GM12878 (cell line): ENCODE results near the gene CFAP58. TPM values are rescaled to one million over a fixed set of nuclear protein-coding genes. Genes with fewer than 3 reads are reported as not detected.

Experiments used
- ATAC-seq: fragments of 200-7000 bp; cut with Tn5 transposase; 3 replicates; pipeline ENCODE4 v1.9.1; 2020; ENCODE audit warnings: mild to moderate bottlenecking, moderate library complexity
- BruUV-seq: library from RNA; stranded (reverse); fragments of 400-500 nt; replicated peaks from 2 replicates; lab custom pipeline; 2021; lab: Mats Ljungman, UMichigan
- CTCF ChIA-PET: fragments of 300-600 bp; sonication (Branson Sonifier 250); formaldehyde crosslinking; extraction: SDS; loops from one replicate; lab custom pipeline; 2021; ENCODE audit warnings: inconsistent platforms; lab: Yijun Ruan, JAX
- POLR2A ChIA-PET: fragments of 350-600 bp; formaldehyde crosslinking; extraction: SDS; loops from one replicate; lab custom pipeline; 2021; ENCODE audit warnings: inconsistent platforms; lab: Charles Lee
- RAD21 ChIA-PET: fragments of 300-600 bp; sonication (Branson Sonifier 250); formaldehyde crosslinking; loops from one replicate; lab custom pipeline; 2023; ENCODE audit warnings: antibody characterized with exemption; ENCODE audit not compliant: unreplicated experiment; lab: Charles Lee
- SMC1A ChIA-PET: fragments of 300-600 bp; sonication (Branson Sonifier 250); formaldehyde crosslinking; loops from one replicate; lab custom pipeline; 2023; ENCODE audit not compliant: unreplicated experiment, uncharacterized antibody; lab: Charles Lee
- DNase-seq: peaks from one replicate; pipeline ENCODE4 v3.0.0-alpha.2; 2011; ENCODE audit warnings: low read depth, low spot score
- FAIRE-seq: peaks from 3 replicates; lab custom pipeline; 2011; peaks lifted over from hg19 to GRCh38; lab: Jason Lieb, UNC
- H2AFZ ChIP-seq: 2 replicates; pipeline ENCODE4 v1.6.0; 2011; ENCODE audit warnings: low read depth, low read length, control low read depth; ENCODE audit not compliant: control insufficient read depth
- H3K27ac ChIP-seq: 2 replicates; pipeline ENCODE4 v1.5.1; 2011; ENCODE audit warnings: control low read depth; ENCODE audit not compliant: control insufficient read depth, insufficient read depth
- H3K27me3 ChIP-seq, 2 experiments: replicated peaks in 1 of 2; 2 replicates each; pipeline versions ENCODE4 v1.6.0 to v1.6.1; 2011; ENCODE audit warnings: low read length in 1 of 2; ENCODE audit not compliant: control insufficient read depth in 2 of 2, insufficient read depth in 2 of 2
- H3K36me3 ChIP-seq, 2 experiments: 2 replicates each; pipeline ENCODE4 v1.5.1; 2011; ENCODE audit warnings: low read length in 1 of 2; ENCODE audit not compliant: control insufficient read depth in 2 of 2, insufficient read depth in 2 of 2
- H3K4me1 ChIP-seq: 2 replicates; pipeline ENCODE4 v1.6.1; 2011; ENCODE audit warnings: mild to moderate bottlenecking, low read length, moderate library complexity, mixed read lengths; ENCODE audit not compliant: control insufficient read depth, insufficient read depth
- H3K4me2 ChIP-seq: 2 replicates; pipeline ENCODE4 v1.6.0; 2011; ENCODE audit warnings: control low read depth; ENCODE audit not compliant: control insufficient read depth, insufficient read depth
- H3K4me3 ChIP-seq: fragments of 200-600 bp; sonication (generic); 2 replicates; pipeline ENCODE4 v1.5.1; 2016
- H3K79me2 ChIP-seq: 2 replicates; pipeline ENCODE4 v1.6.0; 2011; ENCODE audit warnings: low read length; ENCODE audit not compliant: control insufficient read depth, insufficient read depth
- H3K9ac ChIP-seq: 2 replicates; pipeline ENCODE4 v1.8.0; 2011; ENCODE audit warnings: low read length, control low read depth, mixed read lengths; ENCODE audit not compliant: control insufficient read depth, insufficient read depth
- H3K9me3 ChIP-seq: replicated peaks from 3 replicates; pipeline ENCODE4 v1.5.1; 2011; ENCODE audit warnings: mild to moderate bottlenecking, low read length; ENCODE audit not compliant: control insufficient read depth, insufficient read depth
- H4K20me1 ChIP-seq: 2 replicates; pipeline ENCODE4 v1.6.0; 2011; ENCODE audit not compliant: control insufficient read depth, insufficient read depth
- CREB1 ChIP-seq: IDR thresholded peaks from 2 replicates; pipeline ENCODE4 v1.6.1; 2012; ENCODE audit warnings: low read depth, mild to moderate bottlenecking, inconsistent platforms
- EP300 ChIP-seq, 2 experiments: fragments of 150-350 bp in 1 of 2; IDR thresholded peaks; 2 replicates each; pipeline ENCODE4 v1.6.1; 2011 to 2012; ENCODE audit warnings: low read depth in 2 of 2, low read length in 2 of 2, borderline replicate concordance in 1 of 2, improper control_type of control experiment in 1 of 2, inconsistent platforms in 1 of 2; ENCODE audit not compliant: control insufficient read depth in 1 of 2
- HDAC2 ChIP-seq: fragments of 200-600 bp; sonication (generic); IDR thresholded peaks from 2 replicates; pipeline ENCODE4 v1.6.1; 2017
- MEF2B ChIP-seq: fragments of 450-650 bp; IDR thresholded peaks from 2 replicates; pipeline ENCODE4 v1.6.1; 2018; ENCODE audit warnings: mild to moderate bottlenecking, moderate library complexity; ENCODE audit not compliant: partially characterized antibody, poor library complexity, severe bottlenecking
- NFIC ChIP-seq: IDR thresholded peaks from 2 replicates; pipeline ENCODE4 v1.6.1; 2012; ENCODE audit warnings: low read depth, mild to moderate bottlenecking, inconsistent platforms, low read length, moderate library complexity
- NFXL1 ChIP-seq: fragments of 450-650 bp; IDR thresholded peaks from 2 replicates; pipeline ENCODE4 v1.6.1; 2017; ENCODE audit warnings: antibody characterized with exemption, mild to moderate bottlenecking, borderline replicate concordance
- NR2C1 ChIP-seq: fragments of 450-650 bp; IDR thresholded peaks from 2 replicates; pipeline ENCODE4 v1.6.1; 2017; ENCODE audit warnings: antibody characterized with exemption, mild to moderate bottlenecking, moderate library complexity
- POLR2A ChIP-seq: IDR thresholded peaks from 2 replicates; pipeline ENCODE4 v1.6.1; 2011; ENCODE audit warnings: low read depth, mild to moderate bottlenecking, low read length
- RAD21 ChIP-seq: IDR thresholded peaks from 2 replicates; pipeline ENCODE4 v1.6.1; 2011; ENCODE audit warnings: mild to moderate bottlenecking, low read depth, low read length, moderate library complexity; ENCODE audit not compliant: insufficient read depth
- RCOR1 ChIP-seq: conservative IDR thresholded peaks from 2 replicates; pipeline ENCODE4 v1.6.1; 2012; ENCODE audit warnings: low read depth, low read length, improper control_type of control experiment
- RELA ChIP-seq: fragments of 450-650 bp; IDR thresholded peaks from 2 replicates; pipeline ENCODE4 v1.8.0; 2014; ENCODE audit warnings: borderline replicate concordance; ENCODE audit not compliant: partially characterized antibody
- RFX5 ChIP-seq: IDR thresholded peaks from 2 replicates; pipeline ENCODE4 v1.6.1; 2011; ENCODE audit warnings: low read depth, low read length, improper control_type of control experiment
- SREBF1 ChIP-seq: IDR thresholded peaks from 2 replicates; pipeline ENCODE4 v1.6.1; 2012; ENCODE audit warnings: mild to moderate bottlenecking, low read length
- SREBF2 ChIP-seq: IDR thresholded peaks from 2 replicates; pipeline ENCODE4 v1.6.1; 2012; ENCODE audit warnings: mild to moderate bottlenecking, low read length
- TAF1 ChIP-seq: IDR thresholded peaks from 2 replicates; pipeline ENCODE4 v1.6.1; 2011; ENCODE audit warnings: mild to moderate bottlenecking, low read depth, low read length, borderline replicate concordance
- TCF12 ChIP-seq: IDR thresholded peaks from 2 replicates; pipeline ENCODE4 v1.6.1; 2011; ENCODE audit warnings: low read depth, mild to moderate bottlenecking, low read length
- ZNF24 ChIP-seq: fragments of 450-650 bp; IDR thresholded peaks from 2 replicates; pipeline ENCODE4 v1.6.1; 2017; ENCODE audit warnings: antibody characterized with exemption, mild to moderate bottlenecking
- WGBS: methylation state at CpG from one replicate; pipeline ENCODE4 v1.1.6; 2016; ENCODE audit warnings: low lambda C conversion rate; ENCODE audit not compliant: insufficient replicate concordance, insufficient coverage; ENCODE audit errors: missing lambda C conversion rate; 5-methylcytosine and 5-hydroxymethylcytosine counted together
- in situ Hi-C: fragments of 300-500 bp; cut with MboI; formaldehyde crosslinking; loops from 9 replicates; pipeline ENCODE4 v1.14.3; 2018; ENCODE audit warnings: mixed read lengths
- intact Hi-C: fragments of 100-400 bp; cut with micrococcal nuclease; formaldehyde crosslinking; loops from one replicate; pipeline ENCODE4 v1.14.2; 2022; ENCODE audit not compliant: unreplicated experiment
- polyA plus RNA-seq, 11 experiments: library from polyadenylated mRNA; depleted of rRNA in 4 of 11; unstranded in 6 of 11; stranded (reverse) in 5 of 11; fragments of >200 nt; fragmentation: Nextera tagmentation in 4 of 11; fragmentation: Illumina TruSeq in 1 of 11; extraction: Ambion mirVana in 4 of 11; extraction: Trizol in 1 of 11; gene quantifications; 1 replicate in 1 of 11; 2 replicates in 10 of 11; pipeline versions ENCODE4 v1.2.1 to v1.2.3, GENCODE V29; 2011 to 2016; ENCODE audit warnings: inconsistent platforms in 2 of 11, missing spikeins in 2 of 11, low read depth in 1 of 11
- total RNA-seq, 4 experiments: library from RNA; depleted of rRNA in 3 of 4; stranded (reverse); fragments of >200 nt in 3 of 4; fragmentation: Illumina TruSeq in 1 of 4; extraction: Trizol in 1 of 4; gene quantifications; 2 replicates each; pipeline versions ENCODE4 v1.2.1 to v1.2.3, GENCODE V29; 2013 to 2021
- TF ChIP-seq, protein P1 (sequence below): fragments of 450-650 bp; IDR thresholded peaks from 2 replicates; pipeline ENCODE4 v1.6.1; 2016; ENCODE audit warnings: mild to moderate bottlenecking, moderate library complexity, borderline replicate concordance
- TF ChIP-seq, protein P2 (sequence below): fragments of 450-650 bp; IDR thresholded peaks from 2 replicates; pipeline ENCODE4 v1.6.1; 2017; ENCODE audit warnings: mild to moderate bottlenecking, low read depth, inconsistent platforms; ENCODE audit not compliant: poor library complexity, severe bottlenecking

Gene CFAP58
- total and polyA plus RNA-seq, 10 of the 15 experiments (the other 5 are each of a cell fraction or from before 2014, with no cell fraction given): 0.03 to 0.35 (median 0.21) TPM

DNA sequence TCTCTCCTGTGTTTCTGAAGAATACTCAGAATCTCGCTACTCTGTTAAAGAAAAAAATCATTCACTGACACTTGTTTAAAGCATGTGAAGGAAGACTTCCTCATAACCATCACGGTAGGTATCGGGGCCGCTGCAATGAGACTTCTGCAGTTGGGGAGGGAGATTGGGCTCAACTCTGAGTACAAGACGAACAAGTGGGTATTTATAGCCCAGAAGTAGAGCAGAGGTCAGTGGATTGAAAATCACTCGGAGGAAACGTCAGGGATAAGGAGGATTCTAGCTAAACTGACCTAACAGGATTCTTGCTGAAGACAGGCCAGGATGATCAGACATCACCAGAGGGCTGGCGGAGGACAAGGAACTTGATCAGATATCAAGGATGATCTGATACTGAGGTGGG lies 48.7 kb upstream of the CFAP58 start:
- no peaks in the 10 kb centered on the region for H4K20me1 ChIP-seq
- no peak for FAIRE-seq
- TF ChIP-seq RAD21 (no peak), POLR2A (no peak), HDAC2 (no peak), NFXL1 (no peak), NFIC (no peak), TAF1 (no peak), RFX5 (no peak), SREBF1 (no peak), TCF12 (no peak), CREB1 (no peak), RELA (no peak), NR2C1 (no peak), EP300 (IDR thresholded peaks at IDR 0.05; ENCODE audit: borderline replicate concordance in 1 of 2, control insufficient read depth in 1 of 2, low read depth in 2 of 2, low read length in 2 of 2) (no peak), ZNF24 (no peak), SREBF2 (no peak), MEF2B (no peak), RCOR1 (no peak)
- TF ChIP-seq, protein P1, sequence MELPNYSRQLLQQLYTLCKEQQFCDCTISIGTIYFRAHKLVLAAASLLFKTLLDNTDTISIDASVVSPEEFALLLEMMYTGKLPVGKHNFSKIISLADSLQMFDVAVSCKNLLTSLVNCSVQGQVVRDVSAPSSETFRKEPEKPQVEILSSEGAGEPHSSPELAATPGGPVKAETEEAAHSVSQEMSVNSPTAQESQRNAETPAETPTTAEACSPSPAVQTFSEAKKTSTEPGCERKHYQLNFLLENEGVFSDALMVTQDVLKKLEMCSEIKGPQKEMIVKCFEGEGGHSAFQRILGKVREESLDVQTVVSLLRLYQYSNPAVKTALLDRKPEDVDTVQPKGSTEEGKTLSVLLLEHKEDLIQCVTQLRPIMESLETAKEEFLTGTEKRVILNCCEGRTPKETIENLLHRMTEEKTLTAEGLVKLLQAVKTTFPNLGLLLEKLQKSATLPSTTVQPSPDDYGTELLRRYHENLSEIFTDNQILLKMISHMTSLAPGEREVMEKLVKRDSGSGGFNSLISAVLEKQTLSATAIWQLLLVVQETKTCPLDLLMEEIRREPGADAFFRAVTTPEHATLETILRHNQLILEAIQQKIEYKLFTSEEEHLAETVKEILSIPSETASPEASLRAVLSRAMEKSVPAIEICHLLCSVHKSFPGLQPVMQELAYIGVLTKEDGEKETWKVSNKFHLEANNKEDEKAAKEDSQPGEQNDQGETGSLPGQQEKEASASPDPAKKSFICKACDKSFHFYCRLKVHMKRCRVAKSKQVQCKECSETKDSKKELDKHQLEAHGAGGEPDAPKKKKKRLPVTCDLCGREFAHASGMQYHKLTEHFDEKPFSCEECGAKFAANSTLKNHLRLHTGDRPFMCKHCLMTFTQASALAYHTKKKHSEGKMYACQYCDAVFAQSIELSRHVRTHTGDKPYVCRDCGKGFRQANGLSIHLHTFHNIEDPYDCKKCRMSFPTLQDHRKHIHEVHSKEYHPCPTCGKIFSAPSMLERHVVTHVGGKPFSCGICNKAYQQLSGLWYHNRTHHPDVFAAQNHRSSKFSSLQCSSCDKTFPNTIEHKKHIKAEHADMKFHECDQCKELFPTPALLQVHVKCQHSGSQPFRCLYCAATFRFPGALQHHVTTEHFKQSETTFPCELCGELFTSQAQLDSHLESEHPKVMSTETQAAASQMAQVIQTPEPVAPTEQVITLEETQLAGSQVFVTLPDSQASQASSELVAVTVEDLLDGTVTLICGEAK: no peak
- TF ChIP-seq, protein P2, sequence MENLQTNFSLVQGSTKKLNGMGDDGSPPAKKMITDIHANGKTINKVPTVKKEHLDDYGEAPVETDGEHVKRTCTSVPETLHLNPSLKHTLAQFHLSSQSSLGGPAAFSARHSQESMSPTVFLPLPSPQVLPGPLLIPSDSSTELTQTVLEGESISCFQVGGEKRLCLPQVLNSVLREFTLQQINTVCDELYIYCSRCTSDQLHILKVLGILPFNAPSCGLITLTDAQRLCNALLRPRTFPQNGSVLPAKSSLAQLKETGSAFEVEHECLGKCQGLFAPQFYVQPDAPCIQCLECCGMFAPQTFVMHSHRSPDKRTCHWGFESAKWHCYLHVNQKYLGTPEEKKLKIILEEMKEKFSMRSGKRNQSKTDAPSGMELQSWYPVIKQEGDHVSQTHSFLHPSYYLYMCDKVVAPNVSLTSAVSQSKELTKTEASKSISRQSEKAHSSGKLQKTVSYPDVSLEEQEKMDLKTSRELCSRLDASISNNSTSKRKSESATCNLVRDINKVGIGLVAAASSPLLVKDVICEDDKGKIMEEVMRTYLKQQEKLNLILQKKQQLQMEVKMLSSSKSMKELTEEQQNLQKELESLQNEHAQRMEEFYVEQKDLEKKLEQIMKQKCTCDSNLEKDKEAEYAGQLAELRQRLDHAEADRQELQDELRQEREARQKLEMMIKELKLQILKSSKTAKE: no peak

More for the DNA sequence above, 48.7 kb upstream of the CFAP58 start:
- DNase-seq: no peak
- H3K79me2 ChIP-seq: no peaks in the 10 kb centered on the region
- ATAC-seq: no peak
- no peak overlapping the region for H3K9ac ChIP-seq
- in situ Hi-C loops: no loop called here
- no peak overlapping the region for H2AFZ ChIP-seq
- H3K9me3 ChIP-seq: no peaks in the 10 kb centered on the region; the same call in 2 of the 3 replicates
- H3K27me3 ChIP-seq: peaks cover 0 to 2% of the 10 kb centered on the region in 2 experiments; a peak in 1 of 4 replicates
- intact Hi-C loops: loop anchor here (1.0 kb wide), 1 partner anchor 45 kb away; no protein-coding TSS in a partner anchor
- ChIA-PET RAD21 (interaction anchor here (1.2 to 9.0 kb wide), 8 partner anchors 9 to 47 kb away, joined by 5 to 137 read pairs (median 12); partner anchors contain the start of genes CFAP58 and ITPRIP), CTCF (interaction anchor here (1.0 to 13.3 kb wide), 16 partner anchors 9 to 309 kb away, joined by 3 to 419 read pairs (median 8); partner anchors contain the start of genes CFAP58 and ITPRIP), SMC1A (interaction anchor here (1.0 to 7.3 kb wide), 8 partner anchors 10 to 45 kb away, joined by 3 to 187 read pairs (median 12); partner anchors contain the start of genes CFAP58 and ITPRIP), POLR2A (interaction anchor here (0.5 to 1.3 kb wide), 3 partner anchors 13 to 46 kb away, joined by 4 to 10 read pairs (median 4); partner anchors contain the start of gene ITPRIP)
- peaks cover 26% of the 10 kb centered on the region for H3K4me1 ChIP-seq
- no peak overlapping the region for H3K27ac ChIP-seq
- no TSS peak for BruUV-seq
- H3K36me3 ChIP-seq: peaks cover 0 to 2% of the 10 kb centered on the region in 2 experiments; a peak in 1 of 4 replicates
- H3K4me2 ChIP-seq: no peak overlapping the region
- 60% methylated on average over 8 of the region's 8 CpGs for WGBS
- H3K4me3 ChIP-seq: no peak overlapping the region
